ENCODE measurements around the gene MCHR1.

GRCh38 chr22:40703174-40703573 is 23.9 kb downstream of the MCHR1 start:
- TF ChIP-seq CTCF (IDR thresholded peaks at IDR 0.05; ENCODE audit: low read depth, low read length): no peak
- TF ChIP-seq EZH2phosphoT487 (IDR thresholded peaks at IDR 0.05; ENCODE audit: low read depth): no peak

All from OCI-LY3 (cell line).